SH-SY5Y (cell line): Measurements from ENCODE around the gene GGCX.

Source experiments
- GATA2 ChIP-seq: IDR thresholded peaks from 2 replicates; pipeline ENCODE4 v1.6.1; 2011; ENCODE audit warnings: mild to moderate bottlenecking, low read depth, low read length
- GATA3 ChIP-seq: IDR thresholded peaks from 2 replicates; pipeline ENCODE4 v1.6.1; 2011; ENCODE audit warnings: low read depth, mild to moderate bottlenecking, low read length, moderate library complexity

- no peak for TF ChIP-seq GATA3
- no peak for TF ChIP-seq GATA2
These were observed 46.2 kb upstream of the GGCX start for GRCh38 chr2:85607268-85608215.
